ENCODE data around the gene KISS1R.
"Not testable (repeated sequence)": the region's sequence is repeated elsewhere in the genome, so short reads cannot be mapped to it uniquely, and the experiment has no call there.

Gene KISS1R

DNA sequence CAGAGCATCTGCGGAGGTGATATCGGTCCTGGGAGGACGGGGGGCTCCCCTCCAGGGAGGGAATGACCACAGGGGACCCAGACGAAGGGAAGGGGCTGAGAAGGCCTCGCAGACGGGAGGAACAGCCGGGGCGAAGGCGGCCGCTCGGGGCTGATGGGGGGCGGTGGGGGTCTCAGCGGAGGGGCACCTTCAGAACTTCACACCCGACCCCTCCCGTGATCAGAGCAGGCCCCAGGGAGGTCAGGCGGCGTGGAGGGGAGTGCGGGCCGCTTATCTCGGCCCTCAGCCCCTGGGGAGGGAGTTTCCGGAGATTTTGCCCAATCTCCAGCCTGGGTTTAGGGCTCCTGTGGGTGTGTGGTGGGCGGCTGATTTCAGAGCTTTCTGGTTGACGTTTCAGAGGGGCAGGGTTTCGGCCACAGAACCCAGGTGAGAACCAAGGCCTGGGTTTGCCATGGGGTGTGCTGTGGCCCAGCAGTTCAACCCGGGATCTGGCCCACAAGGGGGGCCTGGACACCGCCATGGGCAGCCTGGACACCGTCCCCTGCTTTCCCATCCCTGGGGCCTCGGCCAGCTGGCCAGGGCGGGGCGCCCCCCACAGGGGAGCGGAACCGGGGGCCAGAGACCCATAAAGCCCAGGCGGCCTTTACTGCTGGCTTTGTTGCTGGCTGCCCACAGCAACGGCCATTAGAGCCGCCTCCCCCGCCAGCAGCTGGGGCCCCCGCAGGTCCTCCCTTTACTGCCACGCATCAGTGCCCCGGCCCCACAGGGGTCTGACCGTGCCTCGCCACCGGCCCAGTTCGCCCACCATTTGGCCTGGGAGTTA, 37.8 kb downstream of the KISS1R start:
- no peak for DNase-seq (ENCODE audit: low read depth)

DNA sequence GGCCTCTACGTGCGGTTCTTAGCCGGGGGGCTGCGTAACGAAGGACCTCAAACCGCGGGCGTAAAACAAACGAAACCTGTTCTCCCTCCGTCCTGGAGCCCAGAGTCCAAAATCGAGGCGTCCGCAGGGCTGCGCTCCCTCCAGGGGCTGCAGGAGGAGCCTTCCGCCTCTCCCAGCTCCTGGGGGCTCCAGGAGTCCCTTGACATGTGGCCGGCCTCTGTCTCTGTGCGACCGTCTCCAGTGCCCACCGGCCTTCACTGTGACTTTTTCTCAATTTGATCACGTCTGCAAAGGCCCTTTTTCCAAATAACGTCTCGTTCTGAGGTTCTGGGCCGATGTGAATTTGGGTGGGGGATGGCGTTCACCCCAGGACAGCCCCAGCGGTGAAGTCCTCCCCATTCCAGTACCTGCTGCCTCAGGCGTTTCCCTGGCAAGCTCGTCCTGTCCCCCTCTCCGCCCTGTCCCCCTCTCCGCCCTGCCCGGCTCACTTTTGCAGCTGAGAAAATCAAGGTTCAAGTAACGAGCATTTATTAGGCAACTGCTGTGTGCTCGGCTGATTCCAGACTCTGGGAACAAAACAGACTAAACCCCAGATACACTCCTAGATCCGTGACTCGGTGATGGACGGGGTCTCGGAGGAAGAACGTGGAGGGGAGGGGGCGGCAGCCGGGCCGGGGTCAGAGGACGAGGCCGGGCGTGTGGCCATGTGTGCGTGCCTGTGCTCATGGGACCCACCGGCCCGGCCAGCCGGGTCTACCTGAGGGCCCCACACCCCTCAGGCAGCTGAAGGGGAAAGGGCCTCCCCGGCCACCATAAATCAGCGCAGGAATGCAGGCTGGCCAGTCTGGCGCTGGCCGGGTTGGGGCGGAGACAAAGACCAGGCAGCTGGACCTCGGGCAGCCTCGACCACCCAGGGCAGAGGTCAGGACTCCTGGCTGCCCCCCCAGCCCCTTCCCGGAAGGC, 39.0 kb downstream of the KISS1R start:
- DNase-seq (ENCODE audit: low read depth) = no peak

DNA sequence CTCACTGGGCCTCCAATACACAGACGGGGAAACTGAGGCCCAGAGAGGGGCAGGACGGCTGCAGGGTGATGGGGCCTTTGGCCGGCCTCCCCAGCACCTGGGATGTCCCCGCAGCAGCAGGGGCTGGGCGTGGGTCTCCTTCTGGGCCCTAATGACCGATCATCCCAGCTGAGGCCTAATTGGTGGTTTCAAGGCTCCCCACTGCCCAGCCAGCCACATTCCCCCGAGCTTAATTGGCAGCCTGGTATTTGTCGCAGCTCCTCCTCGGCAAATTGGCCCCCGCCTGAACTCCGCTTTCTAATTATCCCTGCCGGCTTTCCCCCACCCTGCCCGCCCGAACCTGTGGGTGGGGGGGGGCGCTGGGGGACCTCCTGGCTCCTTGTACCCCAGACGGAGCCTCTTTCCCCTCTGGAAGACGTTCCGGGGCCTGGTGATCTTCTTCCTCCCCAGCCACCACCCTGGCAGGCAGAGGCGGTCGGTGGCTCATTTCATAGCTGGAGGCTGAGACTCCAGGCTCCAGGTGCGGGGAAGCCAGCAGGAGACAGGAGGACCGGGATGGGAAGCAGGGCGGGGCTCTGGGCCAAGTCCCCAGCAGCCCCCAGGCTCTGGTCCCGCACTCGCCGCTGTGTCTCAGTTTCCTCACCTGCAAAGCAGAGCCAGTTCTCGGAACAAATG, 39.8 kb downstream of the KISS1R start:
- DNase-seq (ENCODE audit: low read depth) = no peak

DNA sequence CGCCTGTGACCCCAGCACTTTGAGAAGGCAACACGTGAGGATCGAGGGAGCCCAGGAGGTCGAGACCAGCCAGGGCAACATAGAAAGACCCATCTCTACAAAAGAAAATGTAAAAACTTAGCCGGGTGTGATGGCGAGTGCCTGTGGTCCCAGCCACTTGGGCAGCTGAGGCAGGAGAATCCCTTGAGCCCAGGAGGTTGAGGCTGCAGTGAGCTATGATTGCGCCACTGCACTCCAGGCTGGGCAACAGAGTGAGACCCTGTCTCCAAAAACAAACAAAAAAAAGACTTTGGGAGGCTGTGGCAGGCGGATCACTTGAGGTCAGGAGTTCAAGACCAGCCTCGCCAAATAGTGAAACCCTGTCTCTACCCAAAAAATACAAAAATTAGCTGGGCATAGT, 40.4 kb downstream of the KISS1R start:
- DNase-seq (ENCODE audit: low read depth) = not testable (repeated sequence)

DNA sequence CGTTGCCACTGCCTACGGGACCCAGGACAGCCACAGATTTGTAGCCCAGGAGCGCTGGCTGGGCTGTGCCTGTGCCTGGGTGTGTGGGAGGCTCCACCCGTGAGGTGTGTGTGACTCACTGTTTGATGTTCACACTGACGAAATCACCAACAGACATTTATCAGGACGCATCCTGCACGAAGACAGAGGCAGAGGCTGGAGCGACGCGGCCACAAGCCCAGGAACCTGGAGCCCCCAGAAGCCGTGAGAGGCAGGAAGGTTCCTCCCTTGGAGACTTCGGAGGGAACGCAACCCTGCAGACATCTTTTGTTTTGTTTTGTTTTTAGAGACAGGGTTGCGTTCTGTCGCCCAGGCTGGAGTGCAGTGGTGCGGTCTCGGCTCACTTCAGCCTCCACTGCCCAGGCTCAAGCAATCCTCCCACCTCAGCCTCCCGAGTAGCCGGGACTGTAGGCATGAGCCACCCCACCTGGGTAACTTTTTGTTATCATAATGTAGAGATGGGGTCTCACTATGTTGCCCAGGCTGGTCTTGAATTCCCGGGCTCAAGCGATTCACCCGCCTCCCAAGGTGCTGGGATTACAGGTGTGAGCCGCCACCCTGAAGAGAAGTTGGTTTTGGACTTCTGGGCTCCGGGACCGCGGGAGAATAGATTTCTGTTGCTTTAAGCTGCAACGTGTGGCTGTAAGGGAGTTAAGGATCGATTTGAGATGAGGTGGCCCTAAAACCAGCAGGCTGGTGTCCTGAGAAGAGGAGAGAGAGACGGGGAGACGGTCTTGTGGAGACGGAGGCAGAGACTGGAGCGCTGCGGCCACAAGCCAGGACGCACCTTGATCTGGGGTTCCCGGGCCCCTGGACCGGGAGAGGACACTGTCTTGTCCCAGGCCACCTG, 42.1 kb downstream of the KISS1R start:
- DNase-seq (ENCODE audit: low read depth) = no peak

DNA sequence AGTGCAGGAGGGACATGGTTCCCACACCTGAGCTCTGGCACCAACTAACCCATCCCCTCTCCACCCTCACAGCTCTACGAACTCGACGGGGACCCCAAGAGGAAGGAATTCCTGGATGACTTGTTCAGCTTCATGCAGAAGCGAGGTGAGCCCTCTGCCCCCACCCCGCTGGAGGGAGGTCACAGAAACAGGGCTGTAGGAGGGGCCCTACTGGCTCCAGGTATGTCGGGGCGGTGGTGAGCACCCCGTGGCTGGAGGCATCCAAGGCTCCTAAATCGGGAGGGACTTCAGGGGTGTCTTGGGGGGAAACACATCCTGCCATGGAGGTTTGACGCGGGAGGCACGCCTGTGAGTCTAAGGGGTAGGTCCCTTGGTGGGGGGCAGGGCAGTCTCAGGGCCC, 42.9 kb downstream of the KISS1R start:
- no peak for DNase-seq (ENCODE audit: low read depth)

DNA sequence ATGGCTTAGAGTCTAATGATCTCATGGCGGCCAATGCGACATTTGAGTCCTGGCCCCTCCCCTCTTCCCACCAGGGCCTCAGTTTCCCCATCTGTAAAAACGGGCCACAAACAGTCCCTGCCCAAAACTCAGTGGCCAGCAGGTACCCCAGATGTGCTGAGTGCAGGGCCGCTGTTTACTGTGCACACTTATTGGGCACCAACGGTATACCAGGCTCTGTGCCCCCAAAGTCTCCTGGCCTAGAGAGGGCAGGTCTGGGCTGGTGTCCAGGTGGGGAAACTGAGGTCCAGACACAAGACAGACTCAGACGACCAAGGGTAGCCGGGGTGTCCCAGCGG, 43.4 kb downstream of the KISS1R start:
- no peak for DNase-seq (ENCODE audit: low read depth)

DNA sequence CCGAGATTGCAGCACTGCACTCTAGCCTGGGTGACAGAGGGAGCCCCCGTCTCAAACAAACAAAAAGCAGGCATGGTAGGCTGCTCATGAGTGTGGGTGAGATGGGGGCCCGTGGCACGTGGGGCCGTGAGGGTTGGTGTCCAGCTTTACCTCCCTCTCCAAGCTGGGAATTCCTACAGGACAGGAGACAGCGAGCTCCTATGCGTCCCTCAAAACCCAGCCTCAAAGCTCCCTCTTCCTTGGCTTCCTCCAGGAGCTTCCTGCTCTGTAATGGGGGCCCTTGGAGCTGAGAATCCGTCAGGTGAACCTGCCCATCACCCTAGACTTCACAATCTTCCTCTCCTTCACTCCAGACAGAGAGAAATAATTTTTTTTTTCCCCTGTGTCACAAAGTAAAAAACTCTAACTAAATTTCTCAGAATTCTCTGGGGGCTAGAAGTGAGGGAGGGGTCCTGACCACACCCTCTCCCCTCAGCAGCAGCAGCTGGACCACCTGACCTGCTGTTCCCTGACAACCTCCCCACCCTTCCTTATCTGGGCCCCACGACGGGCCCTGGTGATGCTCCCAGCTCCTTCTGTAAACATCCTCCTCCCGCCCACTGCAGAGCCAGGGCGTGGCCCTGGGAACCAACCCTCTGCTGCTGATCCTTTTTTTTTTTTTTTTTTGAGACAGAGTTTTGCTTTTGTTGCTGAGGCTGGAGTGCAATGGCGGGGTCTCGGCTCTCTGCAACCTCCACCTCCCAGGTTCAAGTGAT, 44.9 kb downstream of the KISS1R start:
- no peak for DNase-seq (ENCODE audit: low read depth)

DNA sequence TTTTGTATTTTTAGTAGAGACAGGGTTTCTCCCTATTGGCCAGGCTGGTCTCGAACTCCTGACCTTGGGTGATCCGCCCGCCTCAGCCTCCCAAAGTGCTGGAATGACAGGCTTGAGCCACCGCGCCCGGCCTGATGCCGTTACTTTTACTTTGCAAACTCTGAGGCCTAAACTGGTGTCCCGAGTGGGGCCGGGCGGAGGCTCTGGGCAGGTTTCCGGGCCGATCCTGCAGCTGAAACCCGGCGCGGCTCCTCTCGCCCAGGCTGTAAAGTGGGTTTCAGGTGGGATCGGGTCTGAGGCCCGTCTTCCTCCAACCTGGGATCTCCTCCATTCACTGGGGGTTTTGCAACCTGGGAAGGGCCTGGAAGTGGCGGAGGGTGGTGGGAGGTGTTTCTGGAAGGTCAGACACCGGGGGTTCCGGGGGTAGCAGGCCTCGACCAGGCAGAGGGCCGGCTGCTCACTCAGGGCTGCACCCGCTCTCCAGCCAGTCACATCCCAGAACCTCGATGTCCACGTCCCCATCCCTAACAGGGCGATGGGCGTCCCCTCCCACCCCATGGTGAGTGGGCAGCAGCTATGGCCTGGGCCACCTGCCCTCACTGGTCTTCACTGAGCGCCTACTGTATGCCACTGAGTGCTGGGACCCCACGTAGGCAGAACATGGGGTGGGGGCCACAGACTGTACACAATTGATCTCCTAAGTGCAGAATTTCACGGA, 45.7 kb downstream of the KISS1R start:
- DNase-seq (ENCODE audit: low read depth) = no peak

DNA sequence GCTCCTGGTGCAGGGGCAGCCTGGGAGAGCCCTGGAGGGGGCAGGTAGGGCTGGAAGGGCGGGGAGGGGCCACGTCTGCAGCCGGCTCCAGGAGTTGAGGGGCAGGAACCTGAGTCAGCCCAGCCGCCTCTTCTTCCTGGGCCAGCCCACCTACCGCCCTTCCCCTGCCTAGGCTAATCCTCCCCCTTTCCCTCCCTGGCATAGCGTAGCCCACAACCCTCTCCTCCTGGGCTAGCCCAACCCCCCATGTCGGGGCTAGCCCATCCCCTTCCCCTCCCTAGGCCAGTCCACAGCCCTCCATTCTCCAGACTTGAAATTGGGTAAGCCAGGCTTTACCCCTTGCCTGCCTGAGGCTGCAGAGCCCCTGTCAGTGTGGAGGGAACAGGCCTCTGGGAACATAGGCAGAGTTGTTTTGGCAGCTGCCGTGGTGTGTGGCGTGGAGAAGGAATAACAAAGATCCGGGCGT, 46.4 kb downstream of the KISS1R start:
- no peak for DNase-seq (ENCODE audit: low read depth)

DNA sequence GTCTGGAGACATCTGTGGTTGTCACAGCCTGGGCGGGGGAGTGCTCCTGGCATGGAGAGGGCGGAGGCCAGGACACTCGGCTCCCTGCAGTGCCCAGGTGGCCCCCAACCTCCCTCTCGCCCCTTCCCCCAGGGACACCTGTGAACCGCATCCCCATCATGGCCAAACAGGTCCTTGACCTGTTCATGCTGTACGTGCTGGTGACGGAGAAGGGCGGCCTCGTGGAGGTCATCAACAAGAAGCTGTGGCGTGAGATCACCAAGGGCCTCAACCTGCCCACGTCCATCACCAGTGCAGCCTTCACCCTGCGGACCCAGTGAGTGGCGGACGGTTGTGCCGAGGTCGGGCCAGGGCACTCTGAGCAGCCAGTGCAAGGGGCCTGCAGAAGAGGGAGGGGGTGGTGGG, 47.0 kb downstream of the KISS1R start:
- no peak for DNase-seq (ENCODE audit: low read depth)

DNA sequence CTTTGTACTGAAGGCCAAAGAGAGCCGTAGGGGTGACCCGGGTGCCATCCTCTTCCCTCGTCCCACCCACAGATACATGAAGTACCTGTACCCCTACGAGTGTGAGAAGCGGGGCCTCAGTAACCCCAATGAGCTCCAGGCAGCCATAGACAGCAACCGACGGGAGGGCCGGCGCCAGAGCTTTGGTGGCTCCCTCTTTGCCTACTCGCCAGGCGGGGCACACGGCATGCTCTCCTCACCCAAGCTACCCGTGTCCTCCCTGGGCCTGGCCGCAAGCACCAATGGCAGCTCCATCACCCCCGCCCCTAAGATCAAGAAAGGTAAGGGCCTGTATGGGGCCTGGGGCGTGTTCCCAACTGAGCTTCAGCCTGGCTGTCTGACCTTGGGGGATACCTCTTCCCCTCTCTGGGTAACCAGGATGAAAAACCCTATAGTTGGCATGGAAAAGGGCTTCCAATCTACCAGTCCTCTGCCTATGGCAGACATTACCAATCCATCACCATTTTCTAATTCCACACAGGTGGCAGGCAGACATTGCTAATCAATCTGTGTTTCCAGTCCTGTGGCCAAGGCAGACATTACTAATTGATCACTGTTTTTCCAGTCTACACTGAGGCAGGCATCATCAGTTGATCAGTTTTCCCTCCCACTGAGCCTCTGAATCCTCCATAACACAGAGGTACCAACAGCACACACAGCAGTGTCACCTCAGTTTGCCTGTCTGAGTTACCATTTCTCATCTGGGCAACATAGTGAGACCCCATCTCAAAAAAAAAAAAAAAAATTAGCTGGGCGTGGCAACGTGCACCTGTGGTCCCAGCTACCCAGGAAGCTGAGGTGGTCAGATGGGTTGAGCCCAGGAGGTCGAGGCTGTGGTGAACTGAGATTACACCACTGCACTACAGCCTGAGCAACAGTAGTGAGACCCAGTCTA, 47.9 kb downstream of the KISS1R start:
- DNase-seq (ENCODE audit: low read depth) = no peak

DNA sequence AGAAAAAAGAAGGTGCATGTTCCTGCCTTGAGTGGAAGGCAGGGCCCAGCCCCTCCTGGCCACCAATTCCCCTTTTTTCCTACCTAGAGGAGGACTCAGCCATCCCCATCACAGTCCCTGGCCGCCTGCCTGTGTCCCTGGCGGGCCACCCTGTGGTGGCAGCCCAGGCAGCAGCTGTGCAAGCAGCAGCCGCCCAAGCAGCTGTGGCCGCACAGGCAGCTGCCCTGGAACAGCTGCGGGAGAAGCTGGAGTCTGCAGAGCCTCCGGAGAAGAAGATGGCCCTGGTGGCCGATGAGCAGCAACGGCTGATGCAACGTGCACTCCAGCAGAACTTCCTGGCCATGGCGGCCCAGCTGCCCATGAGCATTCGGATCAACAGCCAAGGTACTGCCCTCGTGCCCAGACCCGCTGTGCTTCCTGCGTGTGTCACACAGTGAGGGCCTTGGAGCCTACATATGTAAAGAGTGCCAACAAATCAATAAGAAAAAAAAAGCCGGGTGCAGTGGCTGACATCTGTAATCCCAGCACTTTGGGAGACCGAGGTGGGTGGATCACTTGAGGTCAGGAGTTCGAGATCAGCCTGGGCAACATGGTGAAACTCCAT, 49.5 kb downstream of the KISS1R start:
- DNase-seq (ENCODE audit: low read depth) = no peak

Data from T-helper 22 cell (primary cell).